ENCODE data around the gene MYL6B. TPM values are rescaled to one million over a fixed set of nuclear protein-coding genes. Genes with fewer than 3 reads are reported as not detected.

The MYL6B gene
- total RNA-seq, 1 experiment from 2014 or later, result 66.5 TPM

DNA sequence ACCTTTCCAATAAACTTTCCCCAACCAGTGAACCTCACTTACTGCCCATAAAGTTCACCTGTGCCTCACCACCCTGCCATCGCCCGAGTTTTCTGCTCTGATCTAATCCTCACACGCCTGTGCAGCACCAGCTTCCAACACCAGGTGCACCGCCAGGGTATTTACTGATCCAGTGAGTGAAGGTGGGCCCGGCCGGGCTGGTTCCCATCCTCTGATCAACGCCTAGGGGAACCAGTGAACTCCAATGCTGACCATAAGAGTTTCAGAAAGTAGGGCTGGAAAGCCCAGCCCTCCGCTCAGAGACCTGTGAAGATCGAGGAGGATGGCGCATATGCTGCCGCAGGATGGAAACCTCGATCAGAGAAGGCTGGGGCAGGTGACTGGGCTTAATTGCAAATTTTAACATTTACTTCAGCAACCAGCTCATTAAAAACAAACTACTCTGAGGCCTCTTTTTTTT lies 685 bp upstream of the MYL6B start:
- peaks cover 26% of the 10 kb centered on the region for H3K4me1 ChIP-seq (ENCODE audit: control insufficient read depth, insufficient read depth, low read length)
- POLR2A ChIA-PET, result interaction anchor here (0.6 kb wide), 1 partner anchor 162 kb away, joined by 5 read pairs; no protein-coding TSS in a partner anchor
- peak overlapping the region; percentile 93 for H3K27ac ChIP-seq (ENCODE audit: low read length)
- ATAC-seq (peak; percentile 82), DNase-seq (ENCODE audit: low read depth, low spot score) (peak; percentile 45)
- CTCF ChIA-PET, result interaction anchor here (0.6 kb wide), 2 partner anchors 26 to 432 kb away, joined by 3 to 6 read pairs; partner anchors contain the start of gene RDH5
- TF ChIP-seq TCF7L2 (IDR thresholded peaks at IDR 0.05; ENCODE audit: low read depth, low read length) (no peak), SIN3A (IDR thresholded peaks at IDR 0.05; ENCODE audit: borderline replicate concordance, insufficient read depth, low read depth, low read length) (no peak), POLR2AphosphoS5 (IDR thresholded peaks at IDR 0.05; ENCODE audit: low read depth, low read length) (no peak), REST (IDR thresholded peaks at IDR 0.05; ENCODE audit: insufficient read depth in 1 of 2, low read depth in 2 of 2, low read length in 1 of 2) (no peak), CTCF (IDR thresholded peaks at IDR 0.05) (no peak)
- H3K36me3 ChIP-seq (ENCODE audit: control insufficient read depth, insufficient read depth, low read length), result peaks cover 3% of the 10 kb centered on the region; the same call in 1 of the 2 replicates
- no peaks in the 10 kb centered on the region for H3K27me3 ChIP-seq (ENCODE audit: control insufficient read depth, insufficient read depth, low read length)
- intact Hi-C loops (cut with micrococcal nuclease; ENCODE audit: unreplicated experiment), result no loop called here
- peak overlapping the region; percentile 66 for H3K4me3 ChIP-seq (ENCODE audit: low read depth in 2 of 2, low read length in 2 of 2)
- no peaks in the 10 kb centered on the region for H3K9me3 ChIP-seq (ENCODE audit: control insufficient read depth, insufficient read depth, low read depth, low read length)
- BruUV-seq (replicated peaks), result TSS peak; percentile 95
- in situ Hi-C loops (cut with HindIII; ENCODE audit: low pct_unique_long_range_greater_than_20kb, low sequenced_read_pairs), result no loop called here

GRCh38 chr12:56152756-56153677 lies 630 bp downstream of the MYL6B start:
- H3K9me3 ChIP-seq (ENCODE audit: control insufficient read depth, insufficient read depth, low read depth, low read length), result no peaks in the 10 kb centered on the region
- TF ChIP-seq SIN3A (IDR thresholded peaks at IDR 0.05; ENCODE audit: borderline replicate concordance, insufficient read depth, low read depth, low read length), result no peak
- peaks cover 3% of the 10 kb centered on the region; the same call in 1 of the 2 replicates for H3K36me3 ChIP-seq (ENCODE audit: control insufficient read depth, insufficient read depth, low read length)
- H3K4me3 ChIP-seq (ENCODE audit: low read depth in 2 of 2, low read length in 2 of 2), result peak overlapping the region; percentile 66
- no peaks in the 10 kb centered on the region for H3K27me3 ChIP-seq (ENCODE audit: control insufficient read depth, insufficient read depth, low read length)
- intact Hi-C loops (cut with micrococcal nuclease; ENCODE audit: unreplicated experiment), result no loop called here
- no peak for ATAC-seq
- DNase-seq (ENCODE audit: low read depth, low spot score), result no peak
- H3K27ac ChIP-seq (ENCODE audit: low read length), result peak overlapping the region; percentile 93
- in situ Hi-C loops (cut with HindIII; ENCODE audit: low pct_unique_long_range_greater_than_20kb, low sequenced_read_pairs), result no loop called here
- H3K4me1 ChIP-seq (ENCODE audit: control insufficient read depth, insufficient read depth, low read length), result peaks cover 28% of the 10 kb centered on the region
- CTCF ChIA-PET, result no interaction called here
- POLR2A ChIA-PET, result no interaction called here
- TSS peak; percentile 80 for BruUV-seq (replicated peaks)

Measured in Panc1 (cell line).